Stimulated activated CD4-positive, alpha-beta T cell treated with anti-CD3 and anti-CD28 coated beads, Interleukin-1b, Interleukin-23, amount 100 ng/mL, for 48 hours (primary cell): ENCODE results near the gene KCNMB1.

Experiments
- DNase-seq: peaks from one replicate; pipeline ENCODE4 v3.0.0-alpha.2; 2020

Gene KCNMB1

DNA sequence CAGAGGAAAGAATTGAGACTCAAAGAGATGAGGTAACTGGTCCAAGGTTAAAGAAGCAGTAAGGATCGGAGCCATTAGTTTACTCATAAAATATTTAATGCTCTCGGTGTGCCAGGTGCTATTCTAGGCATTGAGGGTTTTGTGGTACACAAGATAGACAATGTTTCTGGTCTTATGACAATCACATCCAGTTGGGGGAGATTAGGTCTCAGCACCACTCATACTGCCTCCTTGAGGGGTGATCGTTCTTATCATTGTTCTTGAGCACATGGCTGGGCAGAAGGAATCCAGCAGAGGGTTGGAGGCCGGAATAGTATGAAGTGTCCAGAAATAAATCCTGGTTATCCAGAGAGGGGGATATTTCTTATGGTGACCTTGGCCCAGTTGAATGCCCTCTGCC is 50.9 kb downstream of the KCNMB1 start:
- DNase-seq: no peak

DNA sequence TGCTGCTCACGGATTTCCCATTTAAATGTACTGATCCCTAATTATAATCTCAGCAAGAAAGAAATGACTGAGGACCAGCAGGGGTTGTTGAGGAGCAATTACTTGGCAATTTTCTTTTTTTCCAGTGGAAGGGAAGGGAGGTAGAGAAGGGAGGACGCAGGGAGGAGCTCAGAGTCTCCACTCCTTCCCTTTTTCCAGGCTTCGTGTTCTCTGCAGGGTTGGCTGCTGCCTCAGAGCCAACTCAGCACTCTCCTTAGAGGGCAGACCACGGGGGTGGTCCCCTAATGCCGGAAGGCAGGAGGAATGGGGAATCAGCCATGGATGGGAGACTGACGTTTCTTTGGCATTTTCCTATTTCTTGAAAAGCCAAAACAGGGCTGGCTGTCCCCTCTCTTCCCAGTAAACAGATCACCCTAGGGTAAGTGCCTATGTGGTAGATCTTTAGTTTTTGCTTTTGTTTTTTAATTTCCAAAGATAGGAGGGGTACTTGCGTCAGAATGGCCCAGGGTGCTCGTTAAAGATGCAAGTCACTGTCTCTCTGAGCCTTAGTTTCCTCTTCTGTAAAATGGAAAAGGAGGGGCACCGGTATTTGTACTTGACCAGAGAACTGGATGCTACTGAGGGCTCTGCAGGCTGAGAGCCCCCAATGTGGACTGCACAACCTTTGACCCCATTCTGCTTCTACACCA is 52.0 kb downstream of the KCNMB1 start:
- no peak for DNase-seq

DNA sequence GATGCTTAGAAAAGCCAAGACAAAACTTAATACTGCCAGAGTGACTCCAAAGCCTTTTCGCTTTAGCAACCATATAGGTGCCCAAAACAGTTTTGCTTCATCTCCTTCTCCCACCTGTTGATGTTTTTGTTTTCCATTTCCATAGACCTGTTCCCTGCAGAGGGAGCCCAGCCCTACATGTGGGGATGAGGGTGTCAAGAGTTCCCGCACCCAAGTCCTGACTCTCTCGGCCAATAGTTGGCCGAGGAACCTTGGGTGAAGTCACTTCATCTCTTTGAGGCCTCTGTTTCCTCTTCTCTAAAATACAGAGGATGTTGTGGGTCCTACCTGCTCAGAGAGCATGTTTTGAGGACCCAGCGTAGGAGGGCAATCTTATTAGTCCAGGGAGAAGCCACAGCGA is 53.1 kb downstream of the KCNMB1 start:
- DNase-seq: no peak

DNA sequence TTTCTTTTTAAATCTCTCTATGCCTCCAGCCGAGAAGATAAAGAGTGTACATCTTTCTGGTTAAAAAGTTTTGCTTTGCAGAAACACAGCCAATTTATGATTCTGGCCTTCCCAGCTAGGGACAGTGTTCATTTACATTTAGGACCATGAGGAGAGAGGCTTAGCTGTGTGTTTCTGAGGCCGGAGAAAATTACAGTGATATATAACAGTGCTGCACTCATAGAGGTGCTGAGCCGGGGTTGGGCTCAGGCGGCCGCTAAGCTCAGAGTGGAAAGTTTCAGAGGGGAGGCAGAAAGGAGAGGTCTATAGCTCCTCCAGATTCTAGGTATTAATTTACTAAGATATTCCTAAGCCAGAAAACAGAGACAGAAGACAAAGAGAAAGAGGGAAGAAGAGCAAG is 54.5 kb downstream of the KCNMB1 start:
- DNase-seq: peak; percentile 20

DNA sequence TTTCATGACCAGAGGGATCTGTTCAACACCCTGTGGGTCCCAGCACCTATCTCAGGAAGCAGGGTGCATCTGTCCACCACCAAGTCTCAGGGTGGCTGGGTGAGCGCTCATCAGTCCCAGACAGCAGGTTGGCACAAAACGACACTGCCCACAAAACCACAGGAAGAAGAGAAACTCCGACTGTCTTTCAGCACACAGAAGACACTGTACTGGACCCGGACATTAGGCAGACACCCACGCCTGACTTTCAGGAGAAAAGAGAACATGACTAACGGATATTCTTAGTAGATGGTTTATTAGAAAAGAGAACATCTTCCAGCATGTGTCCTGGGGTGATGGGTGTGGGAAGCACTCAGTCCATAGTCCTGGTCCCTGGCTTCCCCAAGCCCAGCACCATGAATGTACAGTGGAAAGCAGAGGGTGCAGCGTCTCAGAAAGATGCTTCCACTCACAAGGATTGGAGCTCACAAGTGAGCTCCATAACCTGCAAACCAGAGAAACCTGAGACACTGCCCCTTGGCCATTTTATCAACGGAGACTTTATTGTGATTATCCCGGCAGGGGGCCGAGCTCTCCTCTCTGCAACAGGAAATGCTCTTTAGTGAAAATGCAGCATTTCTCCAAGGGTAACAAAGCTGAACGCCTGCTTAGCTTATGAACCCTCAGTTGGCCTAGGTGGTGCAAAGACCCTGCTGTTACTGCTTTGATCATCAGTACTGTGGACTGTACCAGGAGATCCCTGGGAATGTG is 55.8 kb downstream of the KCNMB1 start:
- peak; percentile 69 for DNase-seq

DNA sequence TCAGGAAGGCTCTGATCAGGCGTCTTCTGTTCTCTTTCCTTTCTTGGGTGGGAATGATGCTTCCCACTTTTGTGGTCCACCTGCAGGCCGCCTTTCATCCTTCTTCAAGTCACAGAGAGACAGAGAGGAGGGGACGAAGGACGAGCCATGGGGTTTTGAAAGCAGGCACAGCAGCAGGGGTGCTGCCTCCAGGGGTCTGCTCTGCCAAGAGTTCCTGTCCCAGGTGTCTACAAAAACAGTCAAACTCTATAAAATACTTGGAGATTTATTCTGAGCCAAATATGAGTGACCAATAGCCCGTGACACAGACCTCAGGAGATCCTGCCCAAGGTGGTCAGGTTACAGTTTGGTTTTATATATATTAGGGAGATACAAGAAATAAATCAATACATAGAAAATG is 57.1 kb downstream of the KCNMB1 start:
- no peak for DNase-seq

DNA sequence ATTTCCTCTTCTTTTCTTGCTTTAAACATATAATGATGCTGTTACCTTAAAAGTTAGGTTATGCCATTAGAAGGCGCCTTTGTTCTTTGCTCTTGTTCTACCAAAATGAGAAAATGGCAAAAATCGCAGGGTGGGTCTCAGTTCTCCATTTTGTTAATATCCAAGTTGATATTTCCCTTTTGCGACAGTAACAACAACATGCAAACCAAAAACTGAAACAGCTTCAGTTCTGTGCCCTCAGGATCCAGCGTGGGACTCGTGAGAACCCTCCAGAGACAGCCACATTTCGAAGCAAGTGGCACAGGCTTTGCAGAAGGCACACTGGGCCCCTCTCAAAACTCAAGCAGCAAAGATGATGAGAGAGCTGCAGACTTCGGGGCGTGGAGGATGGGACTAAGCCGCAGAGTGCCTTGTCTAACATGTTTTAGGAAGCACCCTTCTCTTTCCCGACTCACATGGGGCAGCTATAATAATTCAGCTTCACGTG is 58.6 kb downstream of the KCNMB1 start:
- DNase-seq: peak; percentile 31

DNA sequence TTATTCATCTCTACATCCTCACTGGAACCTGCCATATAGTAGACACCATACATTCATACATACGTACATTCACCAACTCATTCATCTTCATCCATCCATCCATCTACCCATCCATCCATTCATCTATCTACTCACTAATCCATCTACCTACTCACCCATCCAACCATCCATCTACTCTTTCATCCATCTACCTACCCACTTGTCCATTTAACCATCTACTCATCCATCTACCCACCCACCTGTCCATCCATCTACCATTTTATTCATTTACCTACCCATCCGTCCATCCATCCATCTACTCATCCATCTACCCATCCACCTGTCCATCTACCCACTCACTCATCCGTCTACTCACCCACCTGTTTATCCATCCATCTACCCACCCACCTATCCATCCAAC is 59.6 kb downstream of the KCNMB1 start:
- DNase-seq: no peak

DNA sequence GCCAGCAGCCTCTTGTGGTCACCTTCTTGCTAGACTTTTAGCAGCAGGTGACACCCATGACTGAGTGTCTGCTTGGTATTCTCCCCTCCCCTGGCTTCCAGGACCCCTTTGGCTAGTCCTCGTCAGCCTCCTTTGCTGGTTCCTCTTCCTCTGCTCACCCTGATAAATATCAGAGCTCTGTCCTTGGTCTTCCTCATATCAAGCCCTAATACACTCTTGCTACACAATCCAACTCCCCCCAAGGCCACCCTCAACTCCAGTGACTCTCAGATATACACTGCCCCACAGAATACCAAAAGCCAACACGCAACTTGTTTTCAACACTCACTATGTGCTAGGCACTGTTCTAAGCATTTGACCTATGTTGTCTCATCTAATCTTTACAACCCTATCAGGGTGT is 61.3 kb downstream of the KCNMB1 start:
- no peak for DNase-seq

DNA sequence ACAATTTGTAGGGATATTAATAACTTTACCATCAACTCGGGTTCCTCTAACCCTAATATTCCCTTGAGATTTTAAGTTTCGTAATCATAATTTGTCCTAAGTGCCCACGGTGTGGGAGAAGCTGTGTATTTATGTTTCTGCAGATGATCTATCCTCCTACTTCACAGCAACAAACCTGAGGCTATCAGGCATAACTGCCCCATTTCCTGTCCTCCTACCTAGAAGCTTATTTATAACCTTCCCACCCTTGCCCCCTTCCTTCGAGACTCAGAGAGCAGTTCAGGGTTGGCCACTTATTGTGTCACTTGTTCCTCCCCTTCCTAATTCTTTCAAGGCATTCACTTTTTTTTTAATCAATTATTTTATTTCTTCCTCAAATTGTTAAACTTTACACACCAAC is 62.0 kb downstream of the KCNMB1 start:
- no peak for DNase-seq
